KMS-11 (cell line): Measurements from ENCODE around the gene KIF1C.

ENCODE experiments used
- H2AFZ ChIP-seq: fragments of 200-600 bp; sonication (generic); 2 replicates; pipeline ENCODE4 v1.6.1; 2016; ENCODE audit warnings: antibody characterized with exemption, mixed run types, low read depth
- H3K27ac ChIP-seq: fragments of 200-600 bp; sonication (generic); 2 replicates; pipeline ENCODE4 v1.6.1; 2016; ENCODE audit warnings: mild to moderate bottlenecking, mixed run types
- H3K27me3 ChIP-seq: fragments of 200-600 bp; sonication (generic); 2 replicates; pipeline ENCODE4 v1.6.1; 2017; ENCODE audit warnings: mild to moderate bottlenecking, low read depth, mixed run types, moderate library complexity; ENCODE audit not compliant: insufficient read depth
- H3K36me3 ChIP-seq: fragments of 200-600 bp; sonication (generic); 2 replicates; pipeline ENCODE4 v1.6.1; 2017; ENCODE audit warnings: mild to moderate bottlenecking, mixed run types; ENCODE audit not compliant: insufficient read depth
- H3K4me1 ChIP-seq: fragments of 200-600 bp; sonication (generic); 2 replicates; pipeline ENCODE4 v1.6.1; 2016; ENCODE audit warnings: mild to moderate bottlenecking, low read depth, mixed run types; ENCODE audit not compliant: poor library complexity, severe bottlenecking
- H3K4me2 ChIP-seq: fragments of 200-600 bp; sonication (generic); 2 replicates; pipeline ENCODE4 v1.7.0; 2016; ENCODE audit warnings: mild to moderate bottlenecking, mixed run types
- H3K4me3 ChIP-seq: fragments of 200-600 bp; sonication (generic); IDR thresholded peaks from 2 replicates; pipeline ENCODE4 v1.6.1; 2017; ENCODE audit warnings: low read depth, low read length, mixed read lengths; ENCODE audit not compliant: insufficient read depth
- H3K79me2 ChIP-seq: fragments of 200-600 bp; sonication (generic); 2 replicates; pipeline ENCODE4 v1.6.1; 2016; ENCODE audit warnings: low read depth, mixed run types; ENCODE audit not compliant: insufficient read depth
- H3K9ac ChIP-seq: fragments of 200-600 bp; sonication (generic); 2 replicates; pipeline ENCODE4 v1.6.1; 2016; ENCODE audit warnings: mild to moderate bottlenecking, mixed run types
- H4K20me1 ChIP-seq: fragments of 200-600 bp; sonication (generic); 2 replicates; pipeline ENCODE4 v1.6.1; 2016; ENCODE audit warnings: mild to moderate bottlenecking, mixed run types; ENCODE audit not compliant: insufficient read depth
- CTCF ChIP-seq: fragments of 200-600 bp; sonication (generic); conservative IDR thresholded peaks from 2 replicates; pipeline ENCODE4 v1.6.1; 2017; ENCODE audit warnings: low read depth, mild to moderate bottlenecking, antibody characterized with exemption, low read length, moderate library complexity, mixed read lengths

The KIF1C gene

GRCh38 chr17:4960279-4960922, 37.3 kb upstream of the KIF1C start:
- no peaks in the 10 kb centered on the region for H3K36me3 ChIP-seq
- no peak for TF ChIP-seq CTCF
- no peak overlapping the region for H2AFZ ChIP-seq
- H4K20me1 ChIP-seq = no peaks in the 10 kb centered on the region
- no peaks in the 10 kb centered on the region for H3K27me3 ChIP-seq
- H3K4me1 ChIP-seq = no peaks in the 10 kb centered on the region
- H3K4me2 ChIP-seq = no peak overlapping the region
- H3K27ac ChIP-seq = no peak overlapping the region
- no peak overlapping the region for H3K4me3 ChIP-seq
- no peaks in the 10 kb centered on the region for H3K79me2 ChIP-seq
- no peak overlapping the region for H3K9ac ChIP-seq

GRCh38 chr17:4965311-4965986, 32.3 kb upstream of the KIF1C start:
- H3K27me3 ChIP-seq = no peaks in the 10 kb centered on the region
- H4K20me1 ChIP-seq = no peaks in the 10 kb centered on the region
- no peaks in the 10 kb centered on the region for H3K36me3 ChIP-seq
- H3K9ac ChIP-seq = no peak overlapping the region
- no peaks in the 10 kb centered on the region for H3K79me2 ChIP-seq
- H3K4me2 ChIP-seq = no peak overlapping the region
- H3K4me1 ChIP-seq = no peaks in the 10 kb centered on the region
- H3K27ac ChIP-seq = no peak overlapping the region
- no peak for TF ChIP-seq CTCF
- no peak overlapping the region for H3K4me3 ChIP-seq
- no peak overlapping the region for H2AFZ ChIP-seq

- Histone ChIP-seq H4K20me1 (no peaks in the 10 kb centered on the region), H3K79me2 (no peaks in the 10 kb centered on the region), H3K36me3 (no peaks in the 10 kb centered on the region), H3K27me3 (no peaks in the 10 kb centered on the region), H3K4me1 (no peaks in the 10 kb centered on the region), H3K4me2 (peak overlapping the region; percentile 42; the same call in 1 of the 2 replicates), H2AFZ (peak overlapping the region; percentile 26; the same call in 1 of the 2 replicates), H3K27ac (0 out of 2 replicates have a peak overlapping the region, but pooled peaks have one; percentile 38), H3K9ac (peak overlapping the region; percentile 42; the same call in 1 of the 2 replicates), H3K4me3 (no peak overlapping the region)
- TF ChIP-seq CTCF = no peak
Measured at GRCh38 chr17:4966844-4967538, 30.8 kb upstream of the KIF1C start.

- H3K27me3 ChIP-seq = no peaks in the 10 kb centered on the region
- no peak within 1 kb of the TSS for H3K4me3 ChIP-seq
- no peaks in the 10 kb centered on the region for H3K4me1 ChIP-seq
- H3K9ac ChIP-seq = peak within 1 kb of the TSS; percentile 42; the same call in 1 of the 2 replicates
- H4K20me1 ChIP-seq = no peaks in the 10 kb centered on the region
- H3K79me2 ChIP-seq = no peaks in the 10 kb centered on the region
- H3K27ac ChIP-seq = 0 out of 2 replicates have a peak within 1 kb of the TSS, but pooled peaks have one; percentile 38
- H2AFZ ChIP-seq = peak within 1 kb of the TSS; percentile 26; the same call in 1 of the 2 replicates
- H3K36me3 ChIP-seq = no peaks in the 10 kb centered on the region
- TF ChIP-seq CTCF = no peak
- peak within 1 kb of the TSS; percentile 42; the same call in 1 of the 2 replicates for H3K4me2 ChIP-seq
Measured at GRCh38 chr17:4967539-4968485, 29.9 kb upstream of the KIF1C start, which contains the start of gene SPAG7. TSS of gene SPAG7 (minus strand) at chr17:4967817. CDS start at chr17:4967804, 13 bp downstream.
